Heart right ventricle (tissue), 16 donors: ENCODE results near the gene CCDC190. TPM values are rescaled to one million over a fixed set of nuclear protein-coding genes. Genes with fewer than 3 reads are reported as not detected.

Experiments
- ATAC-seq, 8 donors: fragments of 200-7000 bp; cut with Tn5 transposase; one replicate each; pipeline ENCODE4 v1.9.1; 2020; ENCODE audit warnings: mild to moderate bottlenecking in 8 of 8, moderate library complexity in 8 of 8, moderate number of reproducible peaks in 1 of 8
- DNase-seq, 2 donors: peaks; one replicate each; pipeline ENCODE4 v3.0.0-alpha.2; 2020
- H3K27ac ChIP-seq, 10 donors: fragments of 200-600 bp; sonication (generic) in 2 of 10; one replicate each; pipeline versions ENCODE4 v1.5.0 to v1.8.0; 2020 to 2022; ENCODE audit warnings: mild to moderate bottlenecking in 3 of 10
- H3K27me3 ChIP-seq, 7 donors: fragments of 200-600 bp; one replicate each; pipeline ENCODE4 v1.8.0; 2021 to 2022; ENCODE audit warnings: mild to moderate bottlenecking in 2 of 7
- H3K36me3 ChIP-seq, 9 donors: fragments of 200-600 bp; sonication (generic) in 1 of 9; one replicate each; pipeline versions ENCODE4 v1.5.0 to v1.8.0; 2020 to 2022; ENCODE audit warnings: mild to moderate bottlenecking in 2 of 9
- H3K4me1 ChIP-seq, 9 donors: fragments of 200-600 bp; sonication (generic) in 1 of 9; one replicate each; pipeline versions ENCODE4 v1.5.0 to v1.8.0; 2020 to 2022; ENCODE audit warnings: mild to moderate bottlenecking in 4 of 9
- H3K4me3 ChIP-seq, 10 donors: fragments of 200-600 bp; sonication (generic) in 2 of 10; one replicate each; pipeline versions ENCODE4 v1.5.0 to v1.8.0; 2020 to 2022; ENCODE audit warnings: mild to moderate bottlenecking in 7 of 10, moderate library complexity in 2 of 10
- H3K9me3 ChIP-seq, 11 donors: fragments of 200-600 bp in 10 of 11; sonication (generic) in 2 of 11; one replicate each; pipeline versions ENCODE4 v1.5.0 to v1.8.0; 2013 to 2022; ENCODE audit warnings: mild to moderate bottlenecking in 2 of 11, control low read depth in 1 of 11, moderate library complexity in 1 of 11
- CTCF ChIP-seq, 9 donors: fragments of 200-600 bp; sonication (generic) in 2 of 9; IDR thresholded peaks; one replicate each; pipeline versions ENCODE4 v1.5.0 to v1.8.0; 2021 to 2022; ENCODE audit warnings: antibody characterized with exemption in 9 of 9, mild to moderate bottlenecking in 5 of 9, moderate library complexity in 1 of 9
- WGBS, 2 donors: extraction: QIAGEN DNeasy Blood & Tissue Kit; methylation state at CpG; one replicate each; pipeline ENCODE4 v1.1.7; 2013; ENCODE audit warnings: inconsistent platforms in 1 of 2; 5-methylcytosine and 5-hydroxymethylcytosine counted together
- intact Hi-C, 10 donors: fragments of 100-400 bp; cut with DNase I; formaldehyde crosslinking; loops; one replicate each; pipeline versions ENCODE4 v1.11.1 to v1.14.2; 2022
- polyA plus RNA-seq, 2 donors: library from polyadenylated mRNA; stranded (reverse); fragments of 200-250 nt; gene quantifications; one replicate each; pipeline ENCODE4 v1.2.3, GENCODE V29; 2013
- total RNA-seq, 10 donors: library from RNA; stranded (reverse); fragmentation: NEBNext Ultra II Directional in 3 of 10; extraction: Animal tissue kit (Norgen Biotek cat#: 25700) in 3 of 10; gene quantifications; one replicate each; pipeline versions ENCODE4 v1.2.1 to v1.2.4, GENCODE V29; 2021 to 2023
- donor health status: Arrhythmogenic right ventricular cardiomyopathy.
- donor health status: ischemic (EF 13 %, LVEDD 7.1; RV severe dilation, severe dysfunction).
- donor health status: healthy with polysubstance abuse.
- donor health status: DM: no; HTN: yes; CAD: no.
- donor health status: DM: no; HTN: no; CAD: no.
- donor health status: ischemic (EF 25% LVEDD 6.9; RV normal size, moderate dysfunction).
- donor health status: ischemic (EF 25% LVEDD 5.7; RV mildly dilated, moderate dysfunction).
- donor health status: healthy.
- donor health status: DM: yes; HTN: yes; CAD: no.
- donor health status: Ischemic cardiomyopathy.
- donor health status: ischemic (EF 35%, LVEDD 5.7; RV mildly dilated, moderate dysfunction).
- donor health status: nonischemic (EF 11% LVEDD 7.7; RV severe dilation, severe dysfunction).
- donor health status: DM: yes; HTN: yes; CAD: no.
- donor health status: PGD.
- donor health status: ischemic (EF 29% LVEDD 5.4; RV normal size, mild dysfunction).
- donor health status: nonischemic (EF 23%, LVEDD 6.1; RV moderate dilation, normal function).

CCDC190 gene
- total and polyA plus RNA-seq, 12 donors, result 0.07 to 1.2 (median 0.30) TPM

GRCh38 chr1:162857850-162858249 lies 3.1 kb downstream of the CCDC190 start:
- Histone ChIP-seq H3K27ac (no peak overlapping the region), H3K27me3 (no peaks in the 10 kb centered on the region), H3K4me1 (peaks cover 0 to 17% (median 0%) of the 10 kb centered on the region in 9 donors), H3K9me3 (no peaks in the 10 kb centered on the region), H3K4me3 (no peak overlapping the region), H3K36me3 (no peaks in the 10 kb centered on the region)
- no peak for DNase-seq
- intact Hi-C loops, result loop anchor here in 3 of 10 donors (5.0 to 10.0 kb wide), 3 partner anchors 207 to 459 kb away; partner anchors contain the start of gene RGS4 (in 1 of the 3)
- no peak for TF ChIP-seq CTCF (IDR thresholded peaks at IDR 0.05)
- ATAC-seq, result no peak

GRCh38 chr1:162856260-162856659 lies 4.7 kb downstream of the CCDC190 start:
- ATAC-seq, result no peak
- TF ChIP-seq CTCF (IDR thresholded peaks at IDR 0.05), result no peak
- DNase-seq, result no peak
- H3K9me3 ChIP-seq, result no peaks in the 10 kb centered on the region
- no peak overlapping the region for H3K27ac ChIP-seq
- H3K4me1 ChIP-seq, result peaks cover 0 to 5% (median 0%) of the 10 kb centered on the region in 9 donors
- H3K36me3 ChIP-seq, result no peaks in the 10 kb centered on the region
- 90% methylated on average over 2 of the region's 2 CpGs for WGBS, 2 donors
- peaks cover 0 to 3% (median 0%) of the 10 kb centered on the region in 7 donors for H3K27me3 ChIP-seq
- no peak overlapping the region for H3K4me3 ChIP-seq
- intact Hi-C loops, result loop anchor here in 3 of 10 donors (5.0 to 10.0 kb wide), 3 partner anchors 209 to 461 kb away; partner anchors contain the start of gene RGS4 (in 1 of the 3)

- ATAC-seq (no peak), DNase-seq (no peak)
- peaks cover 0 to 3% (median 0%) of the 10 kb centered on the region in 7 donors for H3K27me3 ChIP-seq
- H3K36me3 ChIP-seq, result no peaks in the 10 kb centered on the region
- TF ChIP-seq CTCF (IDR thresholded peaks at IDR 0.05), result no peak
- no peaks in the 10 kb centered on the region for H3K9me3 ChIP-seq
- H3K4me1 ChIP-seq, result no peaks in the 10 kb centered on the region
- H3K4me3 ChIP-seq, result no peak overlapping the region
- intact Hi-C loops, result loop anchor here in 4 of 10 donors (2.0 to 10.0 kb wide), 5 partner anchors 209 to 462 kb away; partner anchors contain the start of gene RGS4 (in 1 of the 4)
- no peak overlapping the region for H3K27ac ChIP-seq
- WGBS, 2 donors, result 82 to 83% methylated on average over 4 of the region's 4 CpGs
Observed at GRCh38 chr1:162855461-162856150, 5.4 kb downstream of the CCDC190 start.

- no peak overlapping the region for H3K4me3 ChIP-seq
- no peak overlapping the region for H3K27ac ChIP-seq
- peak; percentile 28 to 47 for DNase-seq
- WGBS, 2 donors, result 29 to 38% methylated on average over 4 of the region's 4 CpGs
- H3K27me3 ChIP-seq, result peaks cover 0 to 3% (median 0%) of the 10 kb centered on the region in 7 donors
- TF ChIP-seq CTCF (IDR thresholded peaks at IDR 0.05), result peak; percentile 43 to 84 (median 73)
- H3K9me3 ChIP-seq, result no peaks in the 10 kb centered on the region
- no peaks in the 10 kb centered on the region for H3K4me1 ChIP-seq
- ATAC-seq, result peak in 4 of 8 donors; percentile 58 to 76 (median 70)
- no peaks in the 10 kb centered on the region for H3K36me3 ChIP-seq
- intact Hi-C loops, result loop anchor here in 7 of 10 donors (1.0 to 10.0 kb wide), 7 partner anchors 210 to 463 kb away; partner anchors contain the start of gene RGS4 (in 1 of the 7)
Observed at GRCh38 chr1:162854245-162854882, 6.6 kb downstream of the CCDC190 start.
